Esophagus muscularis mucosa (tissue), 4 donors: Measurements from ENCODE around the gene TRPM8. TPM values are rescaled to one million over a fixed set of nuclear protein-coding genes. Genes with fewer than 3 reads are reported as not detected.

Experiments
- DNase-seq: peaks from one replicate; pipeline ENCODE4 v3.0.0-alpha.2; 2017; ENCODE audit errors: extremely low spot score
- H3K27ac ChIP-seq, 4 donors: fragments of 200-600 bp; sonication (generic); replicated peaks in 1 of 4; 1 replicate in 3 of 4; 2 replicates in 1 of 4; pipeline ENCODE4 v1.5.1; 2016 to 2019; ENCODE audit warnings: mild to moderate bottlenecking in 1 of 4
- H3K27me3 ChIP-seq, 4 donors: fragments of 200-600 bp; sonication (generic); one replicate each; pipeline versions ENCODE4 v1.5.1 to v1.6.0; 2016 to 2019
- H3K36me3 ChIP-seq, 4 donors: fragments of 200-600 bp; sonication (generic); one replicate each; pipeline ENCODE4 v1.5.1; 2016 to 2019
- H3K4me1 ChIP-seq, 4 donors: fragments of 200-600 bp; sonication (generic); one replicate each; pipeline ENCODE4 v1.5.1; 2016 to 2019
- H3K4me3 ChIP-seq, 4 donors: fragments of 200-600 bp; sonication (generic); 1 replicate in 2 of 4; 2 replicates in 2 of 4; pipeline ENCODE4 v1.5.1; 2016 to 2019; ENCODE audit warnings: mild to moderate bottlenecking in 4 of 4, moderate library complexity in 1 of 4
- H3K9me3 ChIP-seq, 4 donors: fragments of 200-600 bp; sonication (generic); 1 replicate in 3 of 4; 2 replicates in 1 of 4; pipeline ENCODE4 v1.5.1; 2016 to 2019
- CTCF ChIP-seq, 3 experiments: fragments of 200-600 bp in 2 of 3; fragments of 450-650 bp in 1 of 3; sonication (generic) in 2 of 3; IDR thresholded peaks; one replicate each; pipeline ENCODE4 v1.5.1; 2017 to 2019; ENCODE audit warnings: antibody characterized with exemption in 3 of 3, mild to moderate bottlenecking in 2 of 3, moderate library complexity in 1 of 3
- EP300 ChIP-seq: sonication (generic); formaldehyde crosslinking; IDR thresholded peaks from one replicate; pipeline ENCODE4 v1.6.1; 2017; ENCODE audit warnings: antibody characterized with exemption
- POLR2A ChIP-seq: fragments of 450-650 bp; IDR thresholded peaks from one replicate; pipeline ENCODE4 v1.6.1; 2017; ENCODE audit warnings: antibody characterized with exemption, moderate library complexity, mild to moderate bottlenecking, low read depth
- POLR2AphosphoS5 ChIP-seq, 2 donors: sonication (generic); formaldehyde crosslinking; IDR thresholded peaks; one replicate each; pipeline ENCODE4 v1.6.1; 2017; ENCODE audit warnings: antibody characterized with exemption in 2 of 2
- WGBS: methylation state at CpG from one replicate; pipeline ENCODE4 v1.1.5; 2018; 5-methylcytosine and 5-hydroxymethylcytosine counted together
- intact Hi-C: fragments of 100-400 bp; cut with DNase I; formaldehyde crosslinking; loops from one replicate; pipeline ENCODE4 v1.15.1; 2023
- total RNA-seq, 4 donors: library from RNA; depleted of rRNA; stranded (reverse); fragments of >200 nt; gene quantifications; one replicate each; pipeline versions ENCODE4 v1.1.0 to v1.2.1, GENCODE V29; 2016

The TRPM8 gene
- total RNA-seq, 4 donors from 2014 or later: not detected

GRCh38 chr2:233915128-233915527, 2.0 kb upstream of the TRPM8 start:
- H3K36me3 ChIP-seq: no peaks in the 10 kb centered on the region
- intact Hi-C loops: no loop called here
- no peaks in the 10 kb centered on the region for H3K9me3 ChIP-seq
- H3K27me3 ChIP-seq: peaks cover 0 to 45% (median 0%) of the 10 kb centered on the region in 4 donors
- no peaks in the 10 kb centered on the region for H3K4me1 ChIP-seq
- no peak overlapping the region for H3K27ac ChIP-seq
- no peak overlapping the region for H3K4me3 ChIP-seq
- WGBS: 32% methylated on average over 2 of the region's 2 CpGs
- DNase-seq: peak; percentile 55
- TF ChIP-seq EP300 (no peak), POLR2A (no peak), POLR2AphosphoS5 (IDR thresholded peaks at IDR 0.05) (no peak), CTCF (IDR thresholded peaks at IDR 0.05) (no peak)

GRCh38 chr2:233919319-233919718, 2.1 kb downstream of the TRPM8 start:
- peaks cover 0 to 31% (median 0%) of the 10 kb centered on the region in 4 donors for H3K27me3 ChIP-seq
- WGBS: 79% methylated on average over 1 of the region's 1 CpG

GRCh38 chr2:233919938-233920337, 2.8 kb downstream of the TRPM8 start:
- TF ChIP-seq POLR2AphosphoS5 (IDR thresholded peaks at IDR 0.05) (no peak), POLR2A (no peak), CTCF (IDR thresholded peaks at IDR 0.05) (no peak), EP300 (no peak)
- H3K27ac ChIP-seq: no peak overlapping the region
- no peaks in the 10 kb centered on the region for H3K4me1 ChIP-seq
- H3K4me3 ChIP-seq: no peak overlapping the region
- no peaks in the 10 kb centered on the region for H3K9me3 ChIP-seq
- DNase-seq: peak; percentile 53
- peaks cover 0 to 25% (median 0%) of the 10 kb centered on the region in 4 donors for H3K27me3 ChIP-seq
- intact Hi-C loops: no loop called here
- no peaks in the 10 kb centered on the region for H3K36me3 ChIP-seq
- WGBS: 76% methylated on average over 3 of the region's 3 CpGs

More at GRCh38 chr2:233919319-233919718, 2.1 kb downstream of the TRPM8 start:
- Histone ChIP-seq H3K4me1 (no peaks in the 10 kb centered on the region), H3K4me3 (no peak overlapping the region), H3K27ac (no peak overlapping the region), H3K36me3 (no peaks in the 10 kb centered on the region), H3K9me3 (no peaks in the 10 kb centered on the region)
- intact Hi-C loops: no loop called here
- DNase-seq: no peak
- no peak for TF ChIP-seq CTCF (IDR thresholded peaks at IDR 0.05)
- TF ChIP-seq POLR2AphosphoS5 (IDR thresholded peaks at IDR 0.05): no peak
- TF ChIP-seq POLR2A: no peak
- no peak for TF ChIP-seq EP300

GRCh38 chr2:233922471-233922870, 5.3 kb downstream of the TRPM8 start:
- Histone ChIP-seq H3K4me3 (no peak overlapping the region), H3K36me3 (no peaks in the 10 kb centered on the region), H3K27me3 (peaks cover 0 to 33% (median 0%) of the 10 kb centered on the region in 4 donors), H3K9me3 (no peaks in the 10 kb centered on the region), H3K4me1 (no peaks in the 10 kb centered on the region), H3K27ac (no peak overlapping the region)
- 17% methylated on average over 1 of the region's 1 CpG for WGBS
- TF ChIP-seq CTCF (IDR thresholded peaks at IDR 0.05) (no peak), EP300 (no peak), POLR2A (no peak), POLR2AphosphoS5 (IDR thresholded peaks at IDR 0.05) (no peak)
- DNase-seq: no peak
- intact Hi-C loops: no loop called here

- Histone ChIP-seq H3K4me1 (no peaks in the 10 kb centered on the region), H3K27me3 (peaks cover 0 to 35% (median 5%) of the 10 kb centered on the region in 4 donors), H3K4me3 (no peak overlapping the region), H3K27ac (no peak overlapping the region), H3K9me3 (no peaks in the 10 kb centered on the region), H3K36me3 (no peaks in the 10 kb centered on the region)
- TF ChIP-seq CTCF (IDR thresholded peaks at IDR 0.05) (no peak), EP300 (no peak), POLR2AphosphoS5 (IDR thresholded peaks at IDR 0.05) (no peak), POLR2A (no peak)
- intact Hi-C loops: no loop called here
- WGBS: 67% methylated on average over 7 of the region's 7 CpGs
- no peak for DNase-seq
Measured at GRCh38 chr2:233925402-233925801, 8.2 kb downstream of the TRPM8 start.
